Activated CD4-positive, alpha-beta T cell treated with anti-CD3 and anti-CD28 coated beads, Interleukin-10, Interleukin-2, amounts not matched to agents 100 ng/mL and 50 ng/mL, durations not matched to agents 16 hours and 8 hours (primary cell): Measurements from ENCODE around the gene PRKD2.

Source experiments
- DNase-seq: peaks from one replicate; pipeline ENCODE4 v3.0.0-alpha.2; 2020

Gene PRKD2

DNA sequence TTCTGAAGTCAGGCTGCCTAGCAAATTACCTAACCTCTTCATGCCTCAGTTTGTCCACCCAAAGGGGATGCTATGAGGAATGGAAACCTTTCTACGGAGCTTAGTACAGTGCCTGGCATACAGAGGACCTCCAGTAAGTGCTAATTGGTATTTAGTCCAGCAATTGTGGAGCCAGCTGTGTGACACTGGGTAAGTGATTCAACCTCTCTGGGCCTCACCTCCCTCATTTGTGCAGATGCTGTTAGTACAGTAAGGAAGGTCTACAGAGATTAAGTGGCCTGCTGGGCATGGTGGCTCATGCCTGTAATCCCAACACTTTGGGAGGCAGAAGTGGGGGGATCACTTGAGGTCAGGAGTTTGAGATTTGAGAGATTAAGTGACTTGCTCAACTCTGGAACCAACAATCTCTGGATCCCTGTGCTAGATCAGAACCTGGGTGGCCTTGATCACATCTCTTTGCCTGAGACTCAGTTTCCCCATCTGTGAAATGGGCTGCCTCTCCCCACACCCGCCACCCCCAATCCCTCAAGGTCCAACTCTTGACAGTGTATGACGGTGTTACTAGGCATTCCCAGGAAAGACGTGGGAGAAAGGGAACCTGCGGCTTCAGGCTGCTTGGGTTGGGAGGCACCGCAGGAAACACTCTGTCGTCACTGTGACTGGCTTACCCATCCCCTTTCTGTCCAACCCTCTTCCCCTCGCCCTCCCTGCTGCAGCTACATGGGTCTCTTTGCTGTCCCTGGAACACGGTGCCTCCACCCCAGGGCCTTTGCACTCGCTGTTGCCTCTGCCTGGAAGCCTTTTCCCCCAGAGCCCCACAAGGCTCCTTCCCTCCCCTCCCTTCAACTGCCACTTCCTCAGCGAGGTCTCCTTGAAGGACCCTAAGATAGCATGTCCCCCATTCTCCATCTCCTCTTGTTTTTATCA, 18.3 kb downstream of the PRKD2 start:
- no peak for DNase-seq

GRCh38 chr19:46697204-46697960, 19.5 kb downstream of the PRKD2 start:
- DNase-seq, result no peak

DNA sequence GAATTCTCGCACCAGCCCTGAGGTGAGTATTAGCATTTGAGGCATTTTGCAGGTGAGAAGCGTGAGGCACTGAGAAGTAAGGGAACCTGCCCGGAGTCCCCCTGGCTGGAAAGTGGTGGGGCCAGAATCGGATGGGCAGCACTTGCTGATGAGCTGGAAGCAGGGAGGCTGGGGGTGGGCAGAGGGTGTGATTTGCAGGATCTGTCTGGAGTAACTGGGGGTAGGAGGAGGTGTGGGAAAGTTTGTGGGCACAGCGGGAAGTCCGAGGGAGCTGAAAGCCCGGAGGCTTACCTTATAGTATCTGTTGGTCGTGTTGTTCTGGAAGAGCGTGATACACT, 20.1 kb downstream of the PRKD2 start:
- no peak for DNase-seq

GRCh38 chr19:46696052-46696451, 20.9 kb downstream of the PRKD2 start:
- DNase-seq, result no peak

DNA sequence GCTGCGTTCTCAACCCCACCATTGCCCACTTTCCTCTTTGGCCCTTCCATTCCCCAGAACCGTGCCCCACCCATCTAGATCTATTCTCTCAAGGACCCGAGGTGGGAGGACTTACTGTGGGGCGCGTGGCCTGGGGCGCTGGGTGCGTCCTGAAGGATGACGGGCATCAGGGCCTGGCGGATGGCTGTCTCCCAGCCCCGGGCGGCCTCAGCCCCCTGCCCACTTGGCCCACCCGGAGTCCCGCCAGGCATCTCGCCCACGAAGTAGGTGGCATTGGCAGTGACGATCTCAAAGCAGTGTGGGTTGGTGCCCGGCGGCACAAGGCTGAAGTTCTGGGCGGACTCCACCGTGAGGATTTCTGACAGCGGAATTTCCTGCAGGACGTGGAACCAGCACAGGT, 23.2 kb downstream of the PRKD2 start:
- no peak for DNase-seq

DNA sequence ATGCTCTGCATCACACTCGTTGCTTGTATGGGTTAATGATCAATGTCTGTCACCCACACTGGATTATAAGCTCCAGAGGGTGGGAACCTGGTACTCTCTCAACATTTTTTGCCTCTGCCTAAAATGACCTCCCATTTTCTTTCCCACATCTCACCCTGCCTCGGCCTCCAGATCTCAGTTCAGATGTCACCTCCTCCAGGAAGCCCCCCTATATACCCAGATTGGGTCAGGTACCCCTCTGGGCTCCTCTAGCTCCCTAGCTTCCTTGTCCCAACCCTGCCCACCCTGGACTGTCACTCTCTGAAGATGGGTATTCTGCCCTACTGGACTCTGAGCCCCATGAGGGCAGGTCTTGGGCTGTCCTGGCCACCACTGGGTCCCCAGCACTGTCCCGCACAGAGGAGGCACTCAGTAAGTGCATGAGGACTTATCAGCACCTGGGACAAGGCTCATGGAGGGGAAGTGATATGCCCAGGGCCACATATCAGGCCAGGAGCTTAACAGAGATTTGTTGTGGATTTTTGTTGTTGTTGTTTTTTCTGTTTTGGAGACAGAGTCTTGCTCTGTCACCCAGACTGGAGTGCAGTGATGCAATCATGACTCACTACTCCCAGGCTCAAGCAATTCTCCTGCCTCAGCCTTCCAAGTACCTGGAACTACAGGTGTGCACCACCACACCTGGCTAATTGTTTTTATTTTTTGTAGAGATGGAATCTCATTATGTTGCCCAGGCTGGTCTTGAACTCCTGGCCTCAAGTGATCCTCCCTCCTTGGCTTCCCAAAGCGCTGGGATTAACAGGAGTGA, 23.8 kb downstream of the PRKD2 start:
- DNase-seq, result no peak

DNA sequence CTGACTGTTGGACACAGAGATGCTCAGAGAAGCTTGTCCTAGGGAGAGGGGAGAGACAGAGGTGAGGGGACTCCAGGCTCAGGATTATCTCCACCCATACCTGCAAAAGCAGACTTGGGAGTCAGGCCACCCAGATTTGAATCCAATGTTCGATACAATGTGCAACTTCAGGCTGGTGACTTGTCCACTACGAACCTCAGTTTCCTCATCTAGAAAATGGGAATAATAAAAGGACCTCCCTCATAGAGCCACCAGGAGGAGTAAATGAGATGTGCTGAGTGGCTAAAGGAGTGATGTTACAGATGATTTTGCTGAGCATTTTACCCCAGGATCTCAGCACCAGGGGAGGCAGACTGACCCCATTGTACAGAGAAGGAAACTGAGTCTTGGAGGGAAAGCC, 25.0 kb downstream of the PRKD2 start:
- DNase-seq, result no peak

DNA sequence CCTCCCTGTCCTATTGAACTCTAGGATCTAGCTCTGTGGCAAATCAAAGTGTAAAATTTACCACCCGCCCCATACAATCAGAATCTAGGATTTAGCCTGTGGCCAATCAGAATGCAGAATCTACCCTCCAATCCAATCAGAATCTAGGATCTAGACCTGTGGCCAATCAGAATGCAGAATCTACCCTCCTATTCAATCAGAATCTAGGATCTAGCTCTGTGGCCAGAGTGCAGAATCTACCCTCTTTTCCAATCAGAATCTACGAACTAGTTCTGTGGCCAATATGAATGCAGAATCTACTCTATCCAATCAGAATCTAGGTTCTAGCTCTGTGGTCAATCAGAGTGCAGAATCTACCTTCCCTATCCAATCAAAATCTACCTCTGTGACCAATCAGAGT, 25.8 kb downstream of the PRKD2 start:
- DNase-seq, result no peak

GRCh38 chr19:46689358-46689757, 27.6 kb downstream of the PRKD2 start:
- DNase-seq, result no peak

DNA sequence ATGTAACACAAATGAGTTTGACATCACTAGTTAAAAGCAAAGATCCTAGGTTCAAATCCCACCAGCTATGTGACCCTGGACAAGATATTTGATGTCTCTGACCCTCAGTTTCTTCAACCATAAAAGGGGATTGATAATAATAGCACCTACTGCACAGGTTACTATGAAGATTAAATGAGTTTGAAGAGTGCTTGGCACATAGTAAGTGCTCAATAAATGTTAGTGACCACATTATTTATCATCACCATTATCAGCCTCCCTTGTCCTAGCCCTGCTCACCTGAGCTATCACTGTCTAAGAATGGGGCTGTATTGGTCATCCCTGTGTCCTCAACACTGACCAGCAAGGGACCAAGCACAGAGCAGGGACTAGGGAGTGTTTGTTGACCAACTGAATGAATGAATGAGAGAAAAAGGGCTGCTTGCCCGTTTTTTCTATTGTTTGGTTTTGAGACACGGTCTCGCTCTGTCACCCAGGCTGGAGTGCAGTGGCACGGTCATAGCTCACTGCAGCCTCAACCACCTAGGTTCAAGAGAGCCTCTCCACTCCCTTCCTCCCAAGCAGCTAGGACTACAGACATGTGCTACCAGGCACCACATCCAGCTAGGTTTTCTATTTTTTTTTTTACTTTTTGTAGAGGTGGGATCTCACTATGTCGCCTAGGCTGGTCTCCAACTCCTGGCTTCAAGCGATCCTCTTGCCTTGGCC, 29.3 kb downstream of the PRKD2 start:
- DNase-seq, result no peak

GRCh38 chr19:46685189-46685588, 31.7 kb downstream of the PRKD2 start:
- no peak for DNase-seq

- peak; percentile 71 for DNase-seq
Observed at GRCh38 chr19:46678110-46678732, 38.7 kb downstream of the PRKD2 start.

DNA sequence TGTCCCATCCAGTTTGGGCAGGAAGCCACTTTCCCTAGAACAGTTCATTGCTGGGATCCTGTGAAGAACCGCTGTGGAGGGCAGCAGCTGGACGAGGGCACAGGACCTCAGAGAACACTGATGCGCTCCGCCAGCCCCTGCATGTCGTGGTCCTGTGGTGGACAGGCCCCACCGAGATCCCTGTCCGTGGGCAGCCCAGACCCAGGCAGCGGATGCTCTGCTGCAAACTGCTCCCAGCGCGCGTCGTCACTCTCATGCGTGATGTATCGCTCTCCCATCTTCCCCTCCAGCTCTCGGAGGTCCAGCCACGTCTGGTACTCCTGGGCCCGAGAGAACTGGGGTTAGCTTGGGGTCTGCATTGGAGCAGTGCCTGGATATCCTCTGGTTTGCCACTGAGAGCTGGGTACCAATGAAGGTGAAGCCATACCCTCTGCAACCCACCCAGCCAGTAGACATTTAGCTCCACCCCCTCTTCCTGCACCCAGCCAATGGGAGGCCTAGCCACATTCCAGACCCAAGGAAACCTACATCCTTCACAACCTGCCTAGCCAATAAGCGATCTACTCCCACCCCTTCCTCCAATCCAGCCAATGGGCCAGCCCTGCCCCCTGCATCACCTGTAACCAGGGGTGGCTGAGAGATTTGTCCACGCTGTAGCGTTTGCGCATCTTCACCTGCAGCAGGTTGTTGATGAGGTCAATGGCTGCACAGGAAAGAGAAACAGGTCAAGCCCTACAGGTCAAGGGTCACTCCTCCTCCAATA, 42.3 kb downstream of the PRKD2 start:
- DNase-seq, result peak; percentile 5

- DNase-seq, result no peak
Observed at GRCh38 chr19:46670813-46671212, 46.1 kb downstream of the PRKD2 start.

DNA sequence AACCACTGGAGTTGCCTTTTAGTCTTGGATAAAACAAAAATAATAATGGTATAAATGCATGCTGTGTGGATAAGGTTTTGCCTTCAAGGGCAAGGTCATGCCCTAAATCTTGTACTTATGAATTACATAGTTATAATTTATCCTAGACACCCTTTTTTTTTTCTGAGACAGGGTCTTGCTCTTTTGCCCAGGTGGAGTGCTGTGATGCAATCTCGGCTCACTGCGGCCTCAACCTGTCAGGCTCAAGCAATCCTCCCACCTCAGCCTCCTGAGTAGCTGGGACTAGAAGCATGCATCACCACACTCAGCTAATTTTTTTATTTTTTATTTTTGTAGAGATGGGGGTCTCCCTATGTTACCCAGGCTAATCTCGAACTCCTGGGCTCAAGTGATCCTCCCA, 48.3 kb downstream of the PRKD2 start:
- no peak for DNase-seq

DNA sequence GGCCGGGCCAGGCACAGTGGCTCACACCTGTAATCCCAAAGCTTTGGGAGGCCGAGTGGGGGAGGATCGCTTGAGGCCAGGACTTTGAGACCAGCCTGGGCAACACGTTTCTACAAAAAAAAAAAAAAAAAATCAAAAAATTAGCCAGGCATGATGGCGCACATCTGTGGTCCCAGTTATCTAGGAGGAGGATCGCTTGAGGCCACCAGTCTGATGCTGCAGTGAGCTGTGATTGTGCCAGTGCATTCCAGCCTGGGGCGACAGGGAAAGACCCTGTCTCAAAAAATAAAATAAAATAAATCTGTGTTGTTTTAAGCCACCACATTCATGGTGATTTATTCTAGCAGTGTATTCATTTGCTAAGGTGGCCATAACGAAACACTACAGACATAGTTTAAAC, 51.8 kb downstream of the PRKD2 start:
- DNase-seq, result no peak

GRCh38 chr19:46661735-46662592, 55.0 kb downstream of the PRKD2 start:
- DNase-seq, result peak; percentile 78

GRCh38 chr19:46661020-46661731, 55.7 kb downstream of the PRKD2 start, which contains the start of gene DACT3:
Gene DACT3, minus strand, starts transcription at chr19:46661182. Its CDS starts 118 bp downstream, at chr19:46661064.
- DNase-seq, result peak; percentile 100

DNA sequence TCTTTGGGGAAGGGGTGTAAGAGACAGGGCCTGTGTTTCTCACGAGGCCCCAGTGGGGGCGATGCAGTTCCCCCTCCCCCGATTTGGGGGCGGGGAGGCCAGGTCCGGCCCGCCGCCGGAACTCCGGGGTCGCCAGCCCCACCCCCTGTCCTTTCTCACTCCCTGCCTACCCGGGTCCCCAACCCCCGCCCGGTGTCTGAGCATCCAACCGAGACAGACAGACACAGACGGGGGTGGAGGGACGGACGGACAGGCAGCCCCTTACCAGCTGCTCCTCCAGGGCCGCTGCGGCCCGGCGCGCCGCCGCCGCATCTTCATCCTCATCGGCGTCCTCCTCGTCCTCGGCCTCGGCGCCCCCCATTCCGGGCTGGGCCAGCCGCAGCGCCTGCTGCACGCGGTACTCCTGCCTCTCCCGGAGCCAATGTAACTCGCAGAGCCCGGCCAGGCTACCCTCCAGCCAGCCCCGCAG, 56.3 kb downstream of the PRKD2 start:
- no peak for DNase-seq
